HepG2 (cell line): ENCODE measurements around the gene RRP36. TPM values are rescaled to one million over a fixed set of nuclear protein-coding genes. Genes with fewer than 3 reads are reported as not detected.

ENCODE experiments used
- ATAC-seq: fragments of 200-7000 bp; cut with Tn5 transposase; 3 replicates; pipeline ENCODE4 v1.9.1; 2020; ENCODE audit warnings: mild to moderate bottlenecking, moderate library complexity
- BruUV-seq: library from RNA; stranded (reverse); fragments of 400-500 nt; replicated peaks from 2 replicates; lab custom pipeline; 2021; lab: Mats Ljungman, UMichigan
- CTCF ChIA-PET: fragments of 300-600 bp; formaldehyde crosslinking; extraction: SDS; loops from one replicate; lab custom pipeline; 2021; ENCODE audit warnings: low total read pairs, inconsistent platforms, low intra/inter-chr PET ratio; lab: Yijun Ruan, JAX
- POLR2A ChIA-PET: fragments of 350-600 bp; sonication (Branson Sonifier 250); formaldehyde crosslinking; loops from one replicate; lab custom pipeline; 2020; ENCODE audit warnings: antibody characterized with exemption, inconsistent platforms; lab: Yijun Ruan, JAX
- DNase-seq: peaks from one replicate; pipeline ENCODE4 v3.0.0-alpha.2; 2015; ENCODE audit warnings: low spot score
- FAIRE-seq: peaks from 3 replicates; lab custom pipeline; 2011; peaks lifted over from hg19 to GRCh38; lab: Jason Lieb, UNC
- H2AFZ ChIP-seq: one replicate; pipeline ENCODE4 v1.6.1; 2011; ENCODE audit warnings: low read length, inconsistent platforms
- H3K27ac ChIP-seq: fragments of 300-600 bp; 3 replicates; pipeline ENCODE4 v1.8.0; 2011; ENCODE audit warnings: mixed run types, mild to moderate bottlenecking, mixed read lengths, low read length, inconsistent platforms; ENCODE audit not compliant: insufficient read depth; ENCODE audit errors: extremely low read length
- H3K27me3 ChIP-seq, 2 experiments: fragments of 200-600 bp in 1 of 2; 2 replicates in 1 of 2; 3 replicates in 1 of 2; pipeline versions ENCODE4 v1.6.0 to v1.8.0; 2011; ENCODE audit warnings: low read length in 2 of 2, mild to moderate bottlenecking in 2 of 2, moderate library complexity in 2 of 2, inconsistent platforms in 1 of 2; ENCODE audit not compliant: insufficient read depth in 2 of 2, control insufficient read depth in 1 of 2
- H3K36me3 ChIP-seq, 2 experiments: fragments of 200-600 bp in 1 of 2; replicated peaks in 1 of 2; 2 replicates in 1 of 2; 3 replicates in 1 of 2; pipeline versions ENCODE4 v1.5.1 to v1.8.0; 2011; ENCODE audit warnings: low read length in 2 of 2, inconsistent platforms in 1 of 2; ENCODE audit not compliant: insufficient read depth in 2 of 2, control insufficient read depth in 1 of 2
- H3K4me1 ChIP-seq: 2 replicates; pipeline ENCODE4 v1.5.1; 2012; ENCODE audit warnings: low read length, inconsistent platforms; ENCODE audit not compliant: insufficient read depth
- H3K4me2 ChIP-seq: 2 replicates; pipeline ENCODE4 v1.6.0; 2011; ENCODE audit warnings: low read depth, low read length, inconsistent platforms
- H3K4me3 ChIP-seq, 3 experiments: fragments of 200-600 bp in 1 of 3; sonication (generic), shearing (Covaris generic) in 1 of 3; replicated peaks in 1 of 3; 2 replicates each; pipeline ENCODE4 v1.5.1; 2011 to 2016; ENCODE audit warnings: low read length in 3 of 3, inconsistent platforms in 2 of 3, low read depth in 2 of 3, mild to moderate bottlenecking in 2 of 3, control low read depth in 1 of 3, mixed read lengths in 1 of 3; ENCODE audit not compliant: insufficient read depth in 1 of 3
- H3K79me2 ChIP-seq: one replicate; pipeline ENCODE4 v1.6.1; 2011; ENCODE audit warnings: low read length, inconsistent platforms; ENCODE audit not compliant: insufficient read depth
- H3K9ac ChIP-seq: 2 replicates; pipeline ENCODE4 v1.6.0; 2011; ENCODE audit warnings: mild to moderate bottlenecking, low read depth, low read length, inconsistent platforms; ENCODE audit not compliant: insufficient read depth
- H3K9me3 ChIP-seq: 2 replicates; pipeline ENCODE4 v1.5.1; 2012; ENCODE audit warnings: mild to moderate bottlenecking, low read length
- H4K20me1 ChIP-seq: 2 replicates; pipeline ENCODE4 v1.6.0; 2011; ENCODE audit warnings: inconsistent platforms, mild to moderate bottlenecking, low read length, moderate library complexity; ENCODE audit not compliant: insufficient read depth
- HIVEP1 ChIP-seq: sonication (generic); formaldehyde crosslinking; IDR thresholded peaks from 2 replicates; pipeline ENCODE4 v1.4.0; 2020; ENCODE audit warnings: mild to moderate bottlenecking, missing genetic modification reagents
- PHF21A ChIP-seq: sonication (generic); formaldehyde crosslinking; IDR thresholded peaks from 2 replicates; pipeline ENCODE4 v1.5.0; 2020; ENCODE audit warnings: mild to moderate bottlenecking, missing genetic modification reagents
- SALL1 ChIP-seq: sonication (generic); formaldehyde crosslinking; IDR thresholded peaks from 2 replicates; pipeline ENCODE4 v1.8.0; 2022; ENCODE audit warnings: mild to moderate bottlenecking, missing genetic modification reagents
- THYN1 ChIP-seq: sonication (generic); formaldehyde crosslinking; IDR thresholded peaks from 2 replicates; pipeline ENCODE4 v1.8.1; 2023; ENCODE audit warnings: low read depth, mild to moderate bottlenecking, moderate library complexity, missing genetic modification reagents, borderline replicate concordance
- ZNF180 ChIP-seq: sonication (generic); formaldehyde crosslinking; IDR thresholded peaks from 2 replicates; pipeline ENCODE4 v1.4.0; 2020; ENCODE audit warnings: low read depth, missing genetic modification reagents, borderline replicate concordance
- ZNF234 ChIP-seq: sonication (generic); formaldehyde crosslinking; conservative IDR thresholded peaks from 2 replicates; pipeline ENCODE4 v1.5.1; 2020; ENCODE audit warnings: mild to moderate bottlenecking, missing genetic modification reagents
- ZNF761 ChIP-seq: sonication (generic); formaldehyde crosslinking; conservative IDR thresholded peaks from 2 replicates; pipeline ENCODE4 v1.4.0; 2020; ENCODE audit warnings: mild to moderate bottlenecking, missing genetic modification reagents
- ZSCAN20 ChIP-seq: sonication (generic); formaldehyde crosslinking; IDR thresholded peaks from 2 replicates; pipeline ENCODE4 v1.4.0; 2020; ENCODE audit warnings: missing genetic modification reagents, mild to moderate bottlenecking, borderline replicate concordance
- WGBS: methylation state at CpG from one replicate; pipeline ENCODE4 v1.1.6; 2017; ENCODE audit warnings: low lambda C conversion rate; 5-methylcytosine and 5-hydroxymethylcytosine counted together
- in situ Hi-C: cut with HindIII; loops from 2 replicates; pipeline ENCODE4 v1.10.0; 2017; ENCODE audit warnings: low pct_unique_long_range_greater_than_20kb; ENCODE audit not compliant: extremely low pct_ligation_motif_present
- intact Hi-C: fragments of 100-400 bp; cut with micrococcal nuclease; formaldehyde crosslinking; loops from one replicate; pipeline ENCODE4 v1.10.0; 2022; ENCODE audit not compliant: unreplicated experiment
- polyA plus RNA-seq, 8 experiments: library from polyadenylated mRNA; depleted of rRNA in 3 of 8; stranded (reverse) in 7 of 8; unstranded in 1 of 8; fragments of >200 nt; fragmentation: Illumina TruSeq in 4 of 8; extraction: Trizol in 4 of 8; gene quantifications; 2 replicates each; pipeline versions ENCODE4 v1.2.1 to v1.2.3, GENCODE V29; 2011 to 2016; ENCODE audit warnings: low read depth in 4 of 8, missing spikeins in 1 of 8, mixed read lengths in 1 of 8; ENCODE audit not compliant: insufficient read depth in 1 of 8
- total RNA-seq, 5 experiments: library from RNA; depleted of rRNA; stranded (reverse); fragments of >200 nt; fragmentation: Illumina TruSeq; extraction: Trizol; gene quantifications; 2 replicates each; pipeline ENCODE4 v1.2.3, GENCODE V29; 2016; ENCODE audit warnings: low read depth in 1 of 5
- TF ChIP-seq, protein P1 (sequence below): sonication (generic); formaldehyde crosslinking; IDR thresholded peaks from 2 replicates; pipeline ENCODE4 v1.4.0; 2020; ENCODE audit warnings: missing genetic modification reagents
- TF ChIP-seq, protein P2 (sequence below): sonication (generic); formaldehyde crosslinking; IDR thresholded peaks from 2 replicates; pipeline ENCODE4 v1.5.1; 2020; ENCODE audit warnings: mild to moderate bottlenecking, missing genetic modification reagents, moderate library complexity
- TF ChIP-seq, protein P3 (sequence below): IDR thresholded peaks from 2 replicates; pipeline ENCODE4 v1.6.1; 2016; ENCODE audit warnings: missing compliant biosample characterization, missing genetic modification reagents, borderline replicate concordance
- TF ChIP-seq, protein P4 (sequence below): sonication (generic); formaldehyde crosslinking; IDR thresholded peaks from 2 replicates; pipeline ENCODE4 v1.8.0; 2022; ENCODE audit warnings: mild to moderate bottlenecking, missing genetic modification reagents
- TF ChIP-seq, protein P5 (sequence below): sonication (generic); formaldehyde crosslinking; IDR thresholded peaks from 2 replicates; pipeline ENCODE4 v1.8.0; 2023; ENCODE audit warnings: mild to moderate bottlenecking, missing genetic modification reagents

RRP36 gene
- total and polyA plus RNA-seq, 2 of the 13 experiments (the other 11 are each of a cell fraction or from before 2014, with no cell fraction given): 29.5 to 144 TPM

DNA sequence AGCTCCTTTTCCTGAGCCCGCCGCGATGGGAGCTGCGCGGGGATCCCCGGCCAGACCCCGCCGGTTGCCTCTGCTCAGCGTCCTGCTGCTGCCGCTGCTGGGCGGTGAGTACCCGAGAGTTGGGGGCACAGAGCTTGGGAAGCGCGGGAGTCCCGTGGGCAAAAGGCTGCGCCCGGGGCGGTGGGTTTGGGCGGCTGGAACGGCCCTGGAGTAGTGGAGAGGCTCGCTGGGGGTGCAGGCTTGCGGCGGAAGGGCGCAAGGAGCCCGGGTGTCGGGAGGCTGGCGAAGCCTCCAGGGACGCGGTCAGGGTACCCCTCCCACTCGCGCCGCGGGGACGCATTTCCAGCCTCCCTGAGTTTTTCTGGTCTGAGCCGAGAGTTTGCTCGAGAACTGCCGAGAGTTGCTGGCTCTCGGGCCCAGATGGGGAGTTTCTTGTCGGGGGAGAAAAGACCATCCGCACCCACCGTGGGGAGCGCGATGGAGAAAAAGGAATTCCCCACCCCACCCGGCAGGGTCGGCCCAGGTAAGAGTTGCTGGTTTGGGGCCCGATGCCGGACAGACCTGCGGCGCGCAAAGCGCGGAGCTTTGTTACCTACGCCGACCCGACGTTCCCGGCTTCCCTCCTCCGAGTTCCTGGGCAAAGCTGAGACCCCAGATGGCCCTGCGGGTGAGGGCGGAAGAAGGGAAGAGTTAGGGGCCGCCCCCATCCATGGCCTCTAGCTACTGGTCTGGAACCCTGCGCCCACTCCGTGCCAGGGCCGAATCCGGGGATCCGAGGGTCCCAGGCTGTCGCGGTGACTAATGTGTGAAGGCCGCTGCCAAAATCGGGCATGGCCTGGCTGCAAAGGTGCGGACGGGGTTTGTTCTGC is 55.3 kb downstream of the RRP36 start:
- DNase-seq (peak; percentile 50), ATAC-seq (peak; percentile 57), FAIRE-seq (no peak)
- ChIA-PET POLR2A (interaction anchor here (0.6 to 4.2 kb wide), 23 partner anchors 12 to 559 kb away, joined by 3 to 103 read pairs (median 4); partner anchors contain the start of genes ABCC10, CUL7, CUL9 and KLC4), CTCF (no interaction called here)
- Histone ChIP-seq H3K4me3 (peak overlapping the region; percentile 99 to 100 (median 100)), H3K27me3 (no peaks in the 10 kb centered on the region; a peak in 1 of 5 replicates), H3K4me2 (peak overlapping the region; percentile 94), H3K4me1 (peaks cover 50% of the 10 kb centered on the region), H2AFZ (no peak overlapping the region), H3K9me3 (no peaks in the 10 kb centered on the region), H3K79me2 (peaks cover 49% of the 10 kb centered on the region), H3K27ac (peak overlapping the region; percentile 84), H3K36me3 (peaks cover 5 to 13% of the 10 kb centered on the region in 2 experiments; a peak in 4 of 5 replicates), H4K20me1 (peaks cover 8% of the 10 kb centered on the region; the same call in 1 of the 2 replicates), H3K9ac (peak overlapping the region; percentile 91)
- in situ Hi-C loops: loop anchor here (5.0 to 10.0 kb wide), 2 partner anchors 48 to 66 kb away; no protein-coding TSS in a partner anchor
- BruUV-seq: TSS peak; percentile 86
- under 1% methylated on average over 24 of the region's 72 CpGs for WGBS
- intact Hi-C loops: loop anchor here (2.0 kb wide), 1 partner anchor 18 kb away; the partner anchor contains the start of genes KLC4 and MRPL2
- TF ChIP-seq THYN1 (CRISPR knock-in tag) (no peak), ZNF234 (CRISPR knock-in tag) (0 out of 2 replicates have a peak, but pooled peaks have one; percentile 66), SALL1 (peak; percentile 65), ZSCAN20 (CRISPR knock-in tag) (0 out of 2 replicates have a peak, but pooled peaks have one; percentile 67), PHF21A (0 out of 2 replicates have a peak, but pooled peaks have one; percentile 8), ZNF180 (CRISPR knock-in tag) (no peak), ZNF761 (peak; percentile 38), HIVEP1 (CRISPR knock-in tag) (peak; percentile 54; the same call in 1 of the 2 replicates)
- TF ChIP-seq, protein P1, sequence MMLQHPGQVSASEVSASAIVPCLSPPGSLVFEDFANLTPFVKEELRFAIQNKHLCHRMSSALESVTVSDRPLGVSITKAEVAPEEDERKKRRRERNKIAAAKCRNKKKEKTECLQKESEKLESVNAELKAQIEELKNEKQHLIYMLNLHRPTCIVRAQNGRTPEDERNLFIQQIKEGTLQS (CRISPR knock-in tag): peak; percentile 36; the same call in 1 of the 2 replicates
- TF ChIP-seq, protein P2, sequence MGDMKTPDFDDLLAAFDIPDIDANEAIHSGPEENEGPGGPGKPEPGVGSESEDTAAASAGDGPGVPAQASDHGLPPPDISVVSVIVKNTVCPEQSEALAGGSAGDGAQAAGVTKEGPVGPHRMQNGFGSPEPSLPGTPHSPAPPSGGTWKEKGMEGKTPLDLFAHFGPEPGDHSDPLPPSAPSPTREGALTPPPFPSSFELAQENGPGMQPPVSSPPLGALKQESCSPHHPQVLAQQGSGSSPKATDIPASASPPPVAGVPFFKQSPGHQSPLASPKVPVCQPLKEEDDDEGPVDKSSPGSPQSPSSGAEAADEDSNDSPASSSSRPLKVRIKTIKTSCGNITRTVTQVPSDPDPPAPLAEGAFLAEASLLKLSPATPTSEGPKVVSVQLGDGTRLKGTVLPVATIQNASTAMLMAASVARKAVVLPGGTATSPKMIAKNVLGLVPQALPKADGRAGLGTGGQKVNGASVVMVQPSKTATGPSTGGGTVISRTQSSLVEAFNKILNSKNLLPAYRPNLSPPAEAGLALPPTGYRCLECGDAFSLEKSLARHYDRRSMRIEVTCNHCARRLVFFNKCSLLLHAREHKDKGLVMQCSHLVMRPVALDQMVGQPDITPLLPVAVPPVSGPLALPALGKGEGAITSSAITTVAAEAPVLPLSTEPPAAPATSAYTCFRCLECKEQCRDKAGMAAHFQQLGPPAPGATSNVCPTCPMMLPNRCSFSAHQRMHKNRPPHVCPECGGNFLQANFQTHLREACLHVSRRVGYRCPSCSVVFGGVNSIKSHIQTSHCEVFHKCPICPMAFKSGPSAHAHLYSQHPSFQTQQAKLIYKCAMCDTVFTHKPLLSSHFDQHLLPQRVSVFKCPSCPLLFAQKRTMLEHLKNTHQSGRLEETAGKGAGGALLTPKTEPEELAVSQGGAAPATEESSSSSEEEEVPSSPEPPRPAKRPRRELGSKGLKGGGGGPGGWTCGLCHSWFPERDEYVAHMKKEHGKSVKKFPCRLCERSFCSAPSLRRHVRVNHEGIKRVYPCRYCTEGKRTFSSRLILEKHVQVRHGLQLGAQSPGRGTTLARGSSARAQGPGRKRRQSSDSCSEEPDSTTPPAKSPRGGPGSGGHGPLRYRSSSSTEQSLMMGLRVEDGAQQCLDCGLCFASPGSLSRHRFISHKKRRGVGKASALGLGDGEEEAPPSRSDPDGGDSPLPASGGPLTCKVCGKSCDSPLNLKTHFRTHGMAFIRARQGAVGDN (CRISPR knock-in tag): peak; percentile 81
- TF ChIP-seq, protein P3, sequence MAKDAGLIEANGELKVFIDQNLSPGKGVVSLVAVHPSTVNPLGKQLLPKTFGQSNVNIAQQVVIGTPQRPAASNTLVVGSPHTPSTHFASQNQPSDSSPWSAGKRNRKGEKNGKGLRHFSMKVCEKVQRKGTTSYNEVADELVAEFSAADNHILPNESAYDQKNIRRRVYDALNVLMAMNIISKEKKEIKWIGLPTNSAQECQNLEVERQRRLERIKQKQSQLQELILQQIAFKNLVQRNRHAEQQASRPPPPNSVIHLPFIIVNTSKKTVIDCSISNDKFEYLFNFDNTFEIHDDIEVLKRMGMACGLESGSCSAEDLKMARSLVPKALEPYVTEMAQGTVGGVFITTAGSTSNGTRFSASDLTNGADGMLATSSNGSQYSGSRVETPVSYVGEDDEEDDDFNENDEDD (CRISPR knock-in tag): 0 out of 2 replicates have a peak, but pooled peaks have one; percentile 17
- TF ChIP-seq, protein P4, sequence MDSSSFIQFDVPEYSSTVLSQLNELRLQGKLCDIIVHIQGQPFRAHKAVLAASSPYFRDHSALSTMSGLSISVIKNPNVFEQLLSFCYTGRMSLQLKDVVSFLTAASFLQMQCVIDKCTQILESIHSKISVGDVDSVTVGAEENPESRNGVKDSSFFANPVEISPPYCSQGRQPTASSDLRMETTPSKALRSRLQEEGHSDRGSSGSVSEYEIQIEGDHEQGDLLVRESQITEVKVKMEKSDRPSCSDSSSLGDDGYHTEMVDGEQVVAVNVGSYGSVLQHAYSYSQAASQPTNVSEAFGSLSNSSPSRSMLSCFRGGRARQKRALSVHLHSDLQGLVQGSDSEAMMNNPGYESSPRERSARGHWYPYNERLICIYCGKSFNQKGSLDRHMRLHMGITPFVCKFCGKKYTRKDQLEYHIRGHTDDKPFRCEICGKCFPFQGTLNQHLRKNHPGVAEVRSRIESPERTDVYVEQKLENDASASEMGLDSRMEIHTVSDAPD: peak; percentile 45; the same call in 1 of the 2 replicates
- TF ChIP-seq, protein P5, sequence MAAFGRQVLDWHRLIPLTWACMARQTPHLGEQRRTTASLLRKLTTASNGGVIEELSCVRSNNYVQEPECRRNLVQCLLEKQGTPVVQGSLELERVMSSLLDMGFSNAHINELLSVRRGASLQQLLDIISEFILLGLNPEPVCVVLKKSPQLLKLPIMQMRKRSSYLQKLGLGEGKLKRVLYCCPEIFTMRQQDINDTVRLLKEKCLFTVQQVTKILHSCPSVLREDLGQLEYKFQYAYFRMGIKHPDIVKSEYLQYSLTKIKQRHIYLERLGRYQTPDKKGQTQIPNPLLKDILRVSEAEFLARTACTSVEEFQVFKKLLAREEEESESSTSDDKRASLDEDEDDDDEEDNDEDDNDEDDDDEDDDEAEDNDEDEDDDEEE (CRISPR knock-in tag): peak; percentile 79; the same call in 1 of the 2 replicates
